ENCODE data around the gene ZBTB1. TPM values are rescaled to one million over a fixed set of nuclear protein-coding genes. Genes with fewer than 3 reads are reported as not detected.
A peak's percentile ranks its signal among the peaks of the same experiment; 100 is the strongest.
"Not testable (repeated sequence)": the region's sequence is repeated elsewhere in the genome, so short reads cannot be mapped to it uniquely, and the experiment has no call there.

ZBTB1 gene
- total RNA-seq, 2 donors from 2014 or later = 42.5 to 46.8 TPM

DNA sequence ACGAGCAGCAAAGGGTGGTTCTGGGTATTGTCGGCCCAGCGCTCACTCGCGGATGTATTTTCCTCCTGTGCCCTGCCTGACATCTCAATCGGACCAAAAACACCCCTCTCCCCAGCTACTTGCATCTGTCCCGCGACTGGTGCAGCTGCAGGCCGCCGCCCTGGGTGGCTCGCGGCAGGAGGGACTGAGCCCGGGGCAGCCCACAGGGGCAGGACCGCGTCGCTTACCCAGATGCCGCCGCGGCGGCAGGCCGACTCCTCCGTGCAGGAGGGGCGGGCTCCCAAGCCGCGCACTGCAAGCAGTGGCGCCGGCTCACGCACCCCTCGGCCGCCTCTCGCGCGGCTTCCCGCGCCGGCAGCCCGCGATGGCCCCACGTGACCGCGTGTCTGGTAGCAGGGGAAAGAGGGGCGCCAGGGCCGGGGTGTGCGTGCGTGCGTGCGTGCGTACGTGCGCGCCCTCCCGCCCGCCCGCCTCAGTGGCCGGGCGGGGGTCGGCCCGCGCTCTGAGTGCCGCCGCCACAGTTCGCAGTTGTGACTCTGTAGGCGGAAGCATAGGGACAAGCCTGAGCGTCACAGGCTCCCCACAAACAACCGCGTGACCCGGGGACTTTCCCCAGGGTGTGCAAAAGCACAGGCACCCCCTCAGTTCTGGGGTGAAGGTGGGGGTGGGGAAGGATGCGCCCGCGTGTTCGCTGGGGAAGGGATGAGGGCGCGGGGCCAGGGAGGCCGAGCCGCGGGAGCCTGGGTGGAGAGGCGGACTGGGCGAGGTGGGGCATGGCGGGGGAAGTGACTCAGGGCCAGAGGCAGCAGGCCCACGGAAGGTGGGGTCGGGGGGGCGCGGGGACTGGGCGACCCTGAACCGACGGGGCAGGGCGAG, 898 bp upstream of the ZBTB1 start, which contains the start of gene ZBTB25:
ZBTB25 (minus strand) TSS at position 405 of the 876 bp plus-strand sequence. CDS start 13,305 bp downstream, outside the sequence.
- peak; percentile 79 to 84 for ATAC-seq
- H3K9me3 Mint-ChIP-seq = no peaks in the 10 kb centered on the region
- peak within 1 kb of the TSS; percentile 95 to 99 for H3K27ac Mint-ChIP-seq
- peaks cover 53 to 64% of the 10 kb centered on the region in 2 donors for H3K4me1 Mint-ChIP-seq (ENCODE audit: low read depth in 2 of 2)
- DNase-seq (ENCODE audit: low spot score) = peak; percentile 95
- peak within 1 kb of the TSS; percentile 98 for H3K4me3 Mint-ChIP-seq
- no peaks in the 10 kb centered on the region for H3K27me3 Mint-ChIP-seq
- H3K36me3 Mint-ChIP-seq = peaks cover 15% of the 10 kb centered on the region

DNA sequence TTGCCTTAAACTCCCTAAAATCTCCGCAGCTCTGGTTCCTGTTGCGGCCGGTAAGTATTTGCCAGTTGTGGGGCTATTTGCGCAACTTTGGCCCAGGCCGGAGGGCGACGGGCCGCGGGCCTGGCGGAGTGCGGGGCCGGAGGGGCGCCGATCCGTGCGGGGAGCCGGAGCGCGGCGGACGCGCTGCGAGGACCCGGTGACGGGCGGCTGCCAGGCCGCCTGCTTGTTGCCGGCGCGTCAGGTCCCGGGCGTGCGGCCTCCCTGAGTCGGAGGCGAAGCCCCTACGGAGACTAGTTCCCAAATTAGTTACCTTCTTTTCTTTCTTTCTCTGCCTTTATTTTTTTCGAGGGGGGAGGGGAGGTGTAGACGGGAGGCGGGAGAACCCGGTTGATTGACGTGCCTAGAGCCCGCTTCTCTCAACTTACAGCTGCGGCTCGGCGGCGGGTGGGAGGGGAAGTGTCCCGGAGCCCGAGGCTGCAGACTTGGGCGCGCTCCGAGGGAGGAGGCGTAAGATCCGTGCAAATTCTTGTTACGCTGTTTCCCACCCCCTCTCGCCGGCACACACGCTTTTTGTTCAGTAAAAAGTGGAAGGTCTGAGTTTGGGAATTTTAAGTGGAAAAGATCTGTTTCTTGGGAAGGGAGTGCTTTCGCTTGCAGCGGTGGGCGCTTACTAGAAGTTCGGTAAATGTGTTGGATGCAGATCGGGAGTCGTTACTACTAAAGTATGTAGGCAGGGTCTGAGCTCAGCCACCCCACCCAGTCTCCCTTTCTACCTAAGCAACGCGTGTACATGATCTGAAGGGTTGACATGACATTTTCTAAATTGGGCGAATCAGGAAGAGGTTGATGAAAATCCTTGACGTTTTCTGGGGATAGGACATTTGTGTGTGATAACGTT, 576 bp downstream of the ZBTB1 start:
- H3K4me1 Mint-ChIP-seq (ENCODE audit: low read depth in 2 of 2) = peaks cover 59 to 69% of the 10 kb centered on the region in 2 donors
- peak overlapping the region; percentile 95 for H3K27ac Mint-ChIP-seq
- peak; percentile 90 for DNase-seq (ENCODE audit: low spot score)
- H3K36me3 Mint-ChIP-seq = peaks cover 15% of the 10 kb centered on the region
- no peaks in the 10 kb centered on the region for H3K9me3 Mint-ChIP-seq
- peak; percentile 54 to 61 for ATAC-seq
- H3K4me3 Mint-ChIP-seq = peak overlapping the region; percentile 98
- H3K27me3 Mint-ChIP-seq = no peaks in the 10 kb centered on the region

DNA sequence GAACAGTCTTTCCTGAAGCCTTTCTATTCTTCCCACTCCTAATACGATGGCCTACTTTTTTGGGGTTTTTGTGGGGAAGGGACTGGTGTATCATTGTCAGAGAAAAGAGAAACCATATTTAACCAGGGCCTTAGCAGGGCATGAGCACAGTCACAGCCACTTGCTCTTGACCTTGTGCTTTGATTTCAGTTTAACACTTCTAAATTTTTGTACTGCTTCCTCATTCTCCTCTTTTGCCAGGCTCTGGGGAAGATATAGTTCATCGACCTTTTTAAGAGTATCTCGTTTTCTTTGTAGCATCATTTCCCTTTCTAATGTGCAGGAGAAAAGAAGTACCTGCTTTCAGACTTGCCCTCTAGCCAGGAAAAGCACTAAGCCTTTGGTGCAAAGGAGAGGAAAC, 2.2 kb downstream of the ZBTB1 start:
- H3K9me3 Mint-ChIP-seq = no peaks in the 10 kb centered on the region
- H3K36me3 Mint-ChIP-seq = peaks cover 15% of the 10 kb centered on the region
- no peak for DNase-seq (ENCODE audit: low spot score)
- peak overlapping the region; percentile 98 for H3K4me3 Mint-ChIP-seq
- H3K27me3 Mint-ChIP-seq = no peaks in the 10 kb centered on the region
- no peak for ATAC-seq
- H3K4me1 Mint-ChIP-seq (ENCODE audit: low read depth in 2 of 2) = peaks cover 68 to 78% of the 10 kb centered on the region in 2 donors
- H3K27ac Mint-ChIP-seq = peak overlapping the region; percentile 95

DNA sequence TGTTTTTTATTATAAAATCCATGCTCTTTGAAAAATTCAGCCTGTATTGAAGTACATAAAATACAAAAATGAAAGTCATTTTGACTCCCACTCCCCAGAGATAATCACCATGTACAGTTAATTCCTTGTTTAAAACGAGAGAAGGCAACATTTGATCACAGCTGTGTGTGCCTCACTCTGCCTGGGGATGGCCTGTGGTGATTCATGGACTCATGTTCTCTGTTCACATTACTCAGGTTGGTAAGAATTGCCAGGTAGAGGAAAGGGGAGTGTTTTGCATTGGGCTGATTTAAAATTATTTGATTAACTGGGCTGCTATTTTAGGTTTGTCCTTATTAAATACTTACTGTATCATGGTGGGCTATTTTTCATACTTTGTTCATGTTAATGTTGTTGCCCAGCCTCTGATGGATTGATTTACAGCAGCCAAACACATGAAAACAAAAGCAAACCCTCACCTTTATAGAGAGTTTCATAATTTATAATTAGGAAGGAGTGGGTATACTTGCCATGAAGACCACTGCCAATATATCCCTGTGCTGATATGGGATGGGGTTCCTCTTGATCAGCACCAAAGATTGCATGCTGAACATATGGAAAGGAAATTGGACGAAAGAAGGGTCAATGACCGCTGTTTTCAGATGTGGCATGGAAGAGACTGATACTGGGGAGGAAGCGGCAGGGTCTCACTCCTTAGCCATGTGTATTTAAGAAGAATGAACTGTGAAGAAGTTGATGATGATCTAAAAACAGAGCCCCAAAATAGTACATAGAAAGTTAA, 3.0 kb downstream of the ZBTB1 start:
- Mint-ChIP-seq H3K27ac (peak overlapping the region; percentile 95), H3K36me3 (peaks cover 15% of the 10 kb centered on the region), H3K27me3 (no peaks in the 10 kb centered on the region), H3K4me1 (ENCODE audit: low read depth in 2 of 2) (peaks cover 62 to 69% of the 10 kb centered on the region in 2 donors), H3K4me3 (peak overlapping the region; percentile 98), H3K9me3 (no peaks in the 10 kb centered on the region)
- ATAC-seq (no peak), DNase-seq (ENCODE audit: low spot score) (no peak)

DNA sequence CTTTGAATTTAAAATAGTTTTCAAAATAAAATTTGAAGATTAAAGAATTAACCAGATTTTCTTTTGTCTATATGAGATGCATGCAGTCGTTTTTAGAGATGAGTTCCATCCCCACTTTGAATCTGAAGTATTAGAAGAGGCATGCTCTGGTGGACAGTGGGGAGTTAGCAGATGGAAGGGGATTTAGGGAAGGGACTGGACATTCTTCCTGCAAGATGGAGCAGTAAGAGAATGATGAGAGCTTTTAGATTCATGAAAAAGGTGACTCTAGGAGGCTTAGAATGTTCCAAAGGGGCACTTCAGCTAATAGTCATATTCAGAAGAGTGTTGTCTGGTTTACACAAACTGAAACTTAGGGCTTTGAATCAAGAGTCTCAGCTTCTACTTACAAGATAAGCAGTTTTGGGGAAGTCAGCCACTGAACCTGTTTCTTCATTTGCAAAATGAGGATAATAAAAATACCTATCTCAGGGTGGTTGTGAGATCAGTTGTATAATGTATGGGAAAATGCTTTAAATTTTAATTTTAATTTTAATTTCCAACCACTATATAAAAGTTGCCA, 3.7 kb downstream of the ZBTB1 start:
- no peaks in the 10 kb centered on the region for H3K9me3 Mint-ChIP-seq
- H3K27me3 Mint-ChIP-seq = no peaks in the 10 kb centered on the region
- peak overlapping the region; percentile 95 for H3K27ac Mint-ChIP-seq
- peaks cover 58 to 63% of the 10 kb centered on the region in 2 donors for H3K4me1 Mint-ChIP-seq (ENCODE audit: low read depth in 2 of 2)
- no peak for ATAC-seq
- DNase-seq (ENCODE audit: low spot score) = no peak
- H3K4me3 Mint-ChIP-seq = peak overlapping the region; percentile 98
- peaks cover 9% of the 10 kb centered on the region for H3K36me3 Mint-ChIP-seq

DNA sequence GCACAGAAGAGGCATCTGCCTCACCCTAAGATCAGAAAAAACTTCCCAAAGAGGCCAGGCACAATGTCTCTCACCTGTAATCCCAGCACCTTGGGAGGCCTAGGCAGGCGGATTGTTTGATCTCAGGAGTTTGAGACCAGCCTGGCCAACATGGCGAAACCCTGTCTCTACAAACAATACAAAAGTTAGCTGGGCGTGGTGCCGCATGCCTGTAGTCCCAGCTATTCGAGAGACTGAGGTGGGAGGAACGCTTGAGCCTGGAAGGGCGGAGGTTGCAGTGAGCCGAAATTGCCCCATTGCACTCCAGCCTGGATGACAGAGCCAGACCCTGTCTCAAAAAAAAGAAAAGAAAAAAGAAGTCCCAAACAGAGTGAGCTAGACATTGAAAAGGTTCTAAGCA, 4.5 kb downstream of the ZBTB1 start:
- no peaks in the 10 kb centered on the region for H3K27me3 Mint-ChIP-seq
- peaks cover 64 to 68% of the 10 kb centered on the region in 2 donors for H3K4me1 Mint-ChIP-seq (ENCODE audit: low read depth in 2 of 2)
- no peak for ATAC-seq
- peak overlapping the region; percentile 98 for H3K4me3 Mint-ChIP-seq
- peak overlapping the region; percentile 95 for H3K27ac Mint-ChIP-seq
- no peak for DNase-seq (ENCODE audit: low spot score)
- peaks cover 9% of the 10 kb centered on the region for H3K36me3 Mint-ChIP-seq
- no peaks in the 10 kb centered on the region for H3K9me3 Mint-ChIP-seq

DNA sequence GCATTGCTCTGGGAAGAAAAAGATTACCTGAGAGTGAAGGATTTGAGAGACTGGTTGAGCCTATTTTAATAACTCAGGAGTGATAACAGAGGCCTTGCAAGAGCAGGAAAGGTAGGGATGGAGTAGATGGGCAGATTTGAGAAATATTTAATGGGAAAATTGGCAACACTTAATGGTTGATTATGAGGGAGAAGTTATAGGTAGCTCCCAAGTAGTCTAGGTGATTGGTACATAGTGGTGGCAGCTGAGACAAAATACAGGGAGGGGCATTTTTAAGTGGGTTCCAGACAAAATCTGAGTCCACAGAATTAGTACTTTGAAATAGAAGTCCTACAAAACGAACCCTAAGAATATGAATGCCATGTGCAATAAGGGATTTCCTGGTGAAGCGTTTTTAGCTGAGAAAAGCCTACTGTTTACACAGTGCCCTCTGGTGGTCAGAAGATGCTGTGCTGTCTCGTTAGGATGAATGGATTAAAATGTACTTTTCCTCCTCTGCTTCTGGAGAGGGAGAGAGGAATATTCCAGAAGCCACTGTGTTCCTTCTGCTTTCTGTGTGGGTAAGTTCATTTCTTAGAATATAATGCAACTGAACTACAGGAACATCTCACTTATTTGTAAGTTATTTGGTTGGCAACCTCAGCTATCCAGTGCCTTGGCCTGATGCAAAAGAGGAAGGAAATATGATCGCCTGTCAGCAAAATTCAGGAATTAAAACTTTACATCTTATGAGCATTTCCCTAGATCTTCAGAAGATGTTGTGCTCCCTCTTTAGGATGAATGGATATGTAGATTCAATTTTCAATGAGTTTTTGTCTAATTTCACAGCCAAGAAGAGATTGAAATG, 6.5 kb downstream of the ZBTB1 start:
- ATAC-seq (peak; percentile 59 to 77), DNase-seq (ENCODE audit: low spot score) (peak; percentile 88)
- no peaks in the 10 kb centered on the region for H3K9me3 Mint-ChIP-seq
- no peaks in the 10 kb centered on the region for H3K36me3 Mint-ChIP-seq
- peak overlapping the region; percentile 68 for H3K4me3 Mint-ChIP-seq
- peak overlapping the region; percentile 95 for H3K27ac Mint-ChIP-seq
- no peaks in the 10 kb centered on the region for H3K27me3 Mint-ChIP-seq
- peaks cover 58 to 65% of the 10 kb centered on the region in 2 donors for H3K4me1 Mint-ChIP-seq (ENCODE audit: low read depth in 2 of 2)

DNA sequence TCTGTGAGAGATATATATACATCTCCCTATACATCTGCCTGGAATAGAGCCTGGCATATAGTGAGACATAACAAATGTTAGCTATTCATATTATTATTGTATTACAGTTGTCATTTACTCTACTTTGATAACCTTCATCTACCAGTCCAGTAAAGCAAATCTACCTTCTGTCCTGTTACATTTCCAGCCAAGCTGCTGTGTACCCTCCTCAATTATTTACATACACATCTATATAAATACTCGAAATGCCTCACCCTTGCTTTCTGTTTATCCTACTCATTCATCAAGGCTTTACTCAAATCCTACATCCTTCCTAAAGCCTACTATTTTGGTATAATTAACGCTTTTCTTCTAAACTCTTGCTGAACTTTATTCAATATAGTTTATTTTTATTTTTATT, 8.7 kb downstream of the ZBTB1 start:
- ATAC-seq = no peak
- no peak for DNase-seq (ENCODE audit: low spot score)
- H3K27me3 Mint-ChIP-seq = no peaks in the 10 kb centered on the region
- no peak overlapping the region for H3K4me3 Mint-ChIP-seq
- no peak overlapping the region for H3K27ac Mint-ChIP-seq
- peaks cover 54% of the 10 kb centered on the region in 2 donors for H3K4me1 Mint-ChIP-seq (ENCODE audit: low read depth in 2 of 2)
- H3K9me3 Mint-ChIP-seq = no peaks in the 10 kb centered on the region
- H3K36me3 Mint-ChIP-seq = no peaks in the 10 kb centered on the region

DNA sequence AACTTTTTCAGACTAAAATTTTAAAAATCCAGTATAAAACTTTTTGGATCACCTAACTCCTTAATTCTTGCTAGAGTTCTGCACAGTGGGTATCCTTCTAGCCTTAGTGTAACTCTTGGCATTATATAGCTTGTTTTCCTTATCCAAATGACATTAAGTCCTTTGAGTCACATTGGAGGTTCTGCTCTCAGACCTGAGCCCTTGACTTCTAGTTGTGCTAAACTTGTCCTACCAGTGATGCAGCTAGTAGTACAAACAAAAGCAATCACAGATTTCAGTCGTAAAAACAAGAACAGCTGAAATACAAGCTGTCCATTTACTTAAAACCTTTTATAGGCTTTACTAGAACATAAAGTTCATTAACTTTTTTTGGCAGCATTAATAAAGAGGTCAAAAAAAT, 10.5 kb downstream of the ZBTB1 start:
- Mint-ChIP-seq H3K27me3 (no peaks in the 10 kb centered on the region), H3K36me3 (no peaks in the 10 kb centered on the region), H3K4me3 (no peak overlapping the region), H3K4me1 (ENCODE audit: low read depth in 2 of 2) (peaks cover 42 to 43% of the 10 kb centered on the region in 2 donors), H3K9me3 (no peaks in the 10 kb centered on the region), H3K27ac (no peak overlapping the region)
- DNase-seq (ENCODE audit: low spot score) (no peak), ATAC-seq (no peak)

DNA sequence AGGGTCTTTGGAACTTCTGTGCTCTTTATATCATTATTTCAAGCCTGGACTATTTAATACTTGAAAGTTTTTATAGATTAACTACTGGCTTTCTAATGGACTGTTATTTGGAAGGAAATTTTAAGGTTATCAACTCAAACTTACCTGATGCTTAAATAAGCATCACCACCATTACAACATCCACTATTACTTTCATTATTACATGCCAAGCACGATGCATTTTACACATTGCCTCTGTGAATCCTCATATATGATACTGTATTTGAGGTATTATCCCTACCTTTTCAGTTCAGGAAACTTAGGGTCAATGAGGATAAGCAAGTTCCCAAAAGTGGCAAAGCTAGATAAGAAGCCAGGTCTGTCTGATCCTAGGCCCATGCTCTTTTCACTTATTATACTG, 12.4 kb downstream of the ZBTB1 start:
- H3K9me3 Mint-ChIP-seq = no peaks in the 10 kb centered on the region
- no peaks in the 10 kb centered on the region for H3K27me3 Mint-ChIP-seq
- no peaks in the 10 kb centered on the region for H3K36me3 Mint-ChIP-seq
- DNase-seq (ENCODE audit: low spot score) = no peak
- H3K4me3 Mint-ChIP-seq = no peak overlapping the region
- H3K4me1 Mint-ChIP-seq (ENCODE audit: low read depth in 2 of 2) = peaks cover 30 to 33% of the 10 kb centered on the region in 2 donors
- ATAC-seq = no peak
- H3K27ac Mint-ChIP-seq = no peak overlapping the region

DNA sequence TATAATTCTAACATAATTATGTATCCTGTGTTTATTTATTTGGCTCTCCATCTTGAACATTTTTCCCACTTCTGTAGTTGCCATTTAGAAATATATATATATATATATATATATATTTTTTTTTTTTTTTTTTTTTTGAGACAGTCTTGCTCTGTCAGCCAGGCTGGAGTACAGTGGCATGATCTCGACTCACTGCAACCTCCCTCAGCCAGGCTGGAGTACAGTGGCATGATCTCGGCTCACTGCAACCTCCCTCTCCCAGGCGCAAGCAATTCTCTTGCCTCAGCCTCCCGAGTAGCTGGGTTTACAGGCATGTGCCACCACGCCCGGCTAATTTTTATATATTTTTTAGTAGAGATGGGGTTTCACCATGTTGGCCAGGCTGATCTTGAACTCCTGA, 13.1 kb downstream of the ZBTB1 start:
- not testable (repeated sequence) for DNase-seq (ENCODE audit: low spot score); H3K36me3 Mint-ChIP-seq; ATAC-seq; H3K27ac Mint-ChIP-seq; H3K27me3 Mint-ChIP-seq; H3K9me3 Mint-ChIP-seq; H3K4me3 Mint-ChIP-seq
- H3K4me1 Mint-ChIP-seq (ENCODE audit: low read depth in 2 of 2) = peaks cover 27 to 33% of the 10 kb centered on the region in 2 donors

DNA sequence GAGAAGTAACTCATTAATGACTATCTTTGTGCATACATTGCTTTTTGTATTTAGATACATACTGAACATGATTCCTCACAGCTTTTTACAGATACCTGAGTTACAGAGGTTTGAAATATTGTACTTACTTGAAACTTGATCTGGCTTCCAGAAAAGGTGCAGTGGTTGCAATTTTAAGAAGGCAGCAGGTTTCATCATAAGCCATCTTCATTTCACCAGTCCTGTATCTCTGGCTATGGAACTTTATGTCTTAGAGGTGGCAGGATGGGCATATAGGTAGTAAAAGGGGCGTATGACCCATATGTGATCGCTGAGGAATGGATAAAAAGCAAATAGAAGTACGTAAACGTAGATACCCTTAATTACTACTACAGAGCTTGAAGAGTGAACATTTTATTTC, 13.7 kb downstream of the ZBTB1 start:
- no peaks in the 10 kb centered on the region for H3K36me3 Mint-ChIP-seq
- no peaks in the 10 kb centered on the region for H3K27me3 Mint-ChIP-seq
- H3K27ac Mint-ChIP-seq = no peak overlapping the region
- no peaks in the 10 kb centered on the region for H3K9me3 Mint-ChIP-seq
- no peak overlapping the region for H3K4me3 Mint-ChIP-seq
- peaks cover 27 to 33% of the 10 kb centered on the region in 2 donors for H3K4me1 Mint-ChIP-seq (ENCODE audit: low read depth in 2 of 2)
- DNase-seq (ENCODE audit: low spot score) = no peak
- no peak for ATAC-seq

Data from natural killer cell treated with Interleukin-12 subunit alpha and Interleukin-12 subunit beta and Interleukin-15 and Interleukin-18, amount 100 ng/mL, for 72 hours (primary cell).